ENCODE results near the gene STAM2.
"Not testable (repeated sequence)": the region's sequence is repeated elsewhere in the genome, so short reads cannot be mapped to it uniquely, and the experiment has no call there.

Gene STAM2

DNA sequence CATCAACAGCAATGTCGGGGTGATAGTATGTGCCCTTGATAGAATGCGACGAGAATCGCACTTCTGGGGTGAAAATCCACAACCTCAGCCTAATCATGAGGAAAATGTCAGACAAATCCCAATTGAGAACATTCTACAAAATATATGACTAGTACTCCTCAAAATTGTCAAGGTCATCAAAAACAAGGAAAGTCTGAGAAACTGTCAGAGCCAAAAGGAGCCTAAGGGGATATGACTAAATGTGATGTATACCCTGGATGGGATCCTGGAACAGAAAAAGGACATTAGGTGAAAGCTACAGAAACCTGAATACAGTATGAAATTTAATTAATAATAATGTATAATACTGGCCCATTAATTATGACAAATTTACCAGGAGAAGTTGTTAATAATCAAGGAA lies 69.1 kb downstream of the STAM2 start:
- DNase-seq (ENCODE audit: low read depth) = no peak

DNA sequence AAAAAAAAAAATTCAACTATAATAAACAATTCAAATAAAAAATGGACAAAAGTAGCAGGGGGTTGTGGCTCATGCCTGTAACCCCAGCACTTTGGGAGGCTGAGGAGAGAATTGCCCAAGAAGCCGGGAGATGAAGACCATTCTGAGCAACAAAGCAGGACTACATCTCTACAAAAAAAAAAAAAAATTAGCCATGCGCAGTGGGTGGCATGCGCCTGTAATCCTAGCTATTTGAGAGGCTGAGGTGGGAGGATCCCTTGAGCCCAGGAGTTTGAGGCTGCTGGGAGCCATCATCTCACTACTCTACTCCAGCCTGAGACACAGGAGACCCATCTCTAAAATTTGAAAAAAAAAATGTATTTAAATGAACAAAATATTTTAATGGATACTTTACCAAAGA lies 72.3 kb downstream of the STAM2 start:
- no peak for DNase-seq (ENCODE audit: low read depth)

DNA sequence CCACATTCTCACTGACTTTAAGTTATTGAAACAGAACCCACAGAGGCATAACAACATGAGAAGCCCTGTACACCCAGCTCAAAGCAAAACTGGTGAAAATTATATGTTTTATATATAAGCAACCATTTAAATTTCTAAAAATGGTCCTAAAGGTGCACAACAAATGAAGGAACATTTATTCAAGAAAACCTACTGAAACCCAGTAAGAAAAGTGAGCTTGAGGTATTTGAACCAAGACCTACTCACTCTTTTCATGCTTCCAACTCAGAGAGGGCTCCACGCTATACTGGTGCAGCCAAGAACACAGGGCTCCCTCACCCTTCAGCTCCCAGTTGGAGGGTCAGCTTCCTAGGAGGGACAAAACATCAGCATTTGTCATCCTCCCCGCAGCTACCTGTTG lies 74.6 kb downstream of the STAM2 start:
- DNase-seq (ENCODE audit: low read depth) = no peak

DNA sequence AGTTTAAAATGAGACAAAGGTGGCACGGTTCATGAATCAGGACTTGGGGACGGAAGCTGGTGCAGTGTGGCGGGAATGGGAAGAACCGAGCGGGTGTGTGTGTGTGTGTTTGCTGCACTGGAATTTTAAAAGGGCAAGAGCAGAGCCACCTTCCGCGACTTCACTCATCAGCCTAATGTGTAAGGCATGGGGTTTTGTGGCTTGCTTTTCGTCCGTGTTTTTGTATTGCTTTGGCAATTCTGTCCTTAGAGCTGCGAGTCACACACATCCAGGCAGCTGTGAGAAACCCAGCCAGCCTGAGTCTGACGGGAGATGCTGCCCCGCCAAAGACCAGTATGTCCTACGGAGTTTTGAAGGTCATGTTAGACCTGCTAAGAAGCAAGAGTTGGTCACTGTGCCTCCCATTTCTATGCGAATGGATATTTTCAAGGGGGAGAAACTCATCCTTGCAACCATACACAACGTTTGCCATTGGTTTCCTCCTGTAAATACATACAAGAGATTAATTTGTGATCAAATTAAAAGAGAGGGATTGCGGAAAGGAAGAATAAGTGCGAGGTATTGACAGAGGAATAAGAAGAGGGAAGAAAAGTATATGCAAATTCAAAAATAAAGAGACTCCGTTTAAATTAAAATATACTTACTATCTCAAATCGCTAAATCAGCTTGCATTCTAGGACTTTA lies 76.1 kb downstream of the STAM2 start:
- DNase-seq (ENCODE audit: low read depth) = peak; percentile 2

DNA sequence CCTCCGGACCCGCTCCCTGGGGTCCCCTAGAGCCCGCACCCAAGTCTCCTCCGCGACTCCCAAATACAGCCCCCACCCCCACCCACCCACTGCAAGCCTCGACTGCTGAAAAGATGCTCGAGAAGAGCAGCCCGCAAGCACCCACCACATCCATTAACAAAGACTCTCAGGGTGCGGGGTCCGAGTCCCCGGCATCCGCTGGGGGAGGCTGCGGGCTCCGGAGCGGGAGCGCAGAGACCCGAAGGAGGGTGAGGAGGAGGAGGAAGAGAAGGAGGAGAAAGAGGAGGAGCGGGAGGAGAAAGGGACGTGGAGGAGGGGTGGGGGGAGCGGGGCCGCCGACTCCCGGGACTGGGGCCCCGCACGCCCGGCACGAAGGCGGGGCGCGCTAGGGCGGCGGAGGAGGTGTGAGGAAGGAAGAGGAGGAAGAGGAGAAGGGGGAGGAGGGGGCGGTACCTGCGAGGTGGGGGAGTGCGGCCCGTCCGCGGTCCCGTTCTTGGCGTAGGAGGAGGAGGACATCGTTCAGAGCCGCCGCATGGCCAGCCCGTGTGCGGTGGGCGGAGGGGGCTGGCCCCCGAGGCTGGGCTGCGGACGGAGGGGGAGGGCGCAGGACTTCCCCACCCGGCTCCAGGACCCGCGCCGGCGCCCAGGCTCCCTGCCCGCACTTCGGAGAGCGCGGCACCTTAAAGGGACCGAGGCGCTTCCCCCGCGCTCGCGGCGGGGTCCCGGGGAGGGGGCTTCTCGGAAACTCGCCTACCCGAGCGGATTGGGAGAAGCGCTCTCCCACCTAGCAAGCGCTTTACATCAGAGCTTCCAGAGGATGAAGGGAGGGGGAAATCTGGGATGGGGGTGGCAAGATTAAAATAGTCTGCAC lies 76.8 kb downstream of the STAM2 start, which contains the start of gene CACNB4:
TSS of gene CACNB4 (minus strand) at position 549 of the 871 bp plus-strand sequence.
- no peak for DNase-seq (ENCODE audit: low read depth)

DNA sequence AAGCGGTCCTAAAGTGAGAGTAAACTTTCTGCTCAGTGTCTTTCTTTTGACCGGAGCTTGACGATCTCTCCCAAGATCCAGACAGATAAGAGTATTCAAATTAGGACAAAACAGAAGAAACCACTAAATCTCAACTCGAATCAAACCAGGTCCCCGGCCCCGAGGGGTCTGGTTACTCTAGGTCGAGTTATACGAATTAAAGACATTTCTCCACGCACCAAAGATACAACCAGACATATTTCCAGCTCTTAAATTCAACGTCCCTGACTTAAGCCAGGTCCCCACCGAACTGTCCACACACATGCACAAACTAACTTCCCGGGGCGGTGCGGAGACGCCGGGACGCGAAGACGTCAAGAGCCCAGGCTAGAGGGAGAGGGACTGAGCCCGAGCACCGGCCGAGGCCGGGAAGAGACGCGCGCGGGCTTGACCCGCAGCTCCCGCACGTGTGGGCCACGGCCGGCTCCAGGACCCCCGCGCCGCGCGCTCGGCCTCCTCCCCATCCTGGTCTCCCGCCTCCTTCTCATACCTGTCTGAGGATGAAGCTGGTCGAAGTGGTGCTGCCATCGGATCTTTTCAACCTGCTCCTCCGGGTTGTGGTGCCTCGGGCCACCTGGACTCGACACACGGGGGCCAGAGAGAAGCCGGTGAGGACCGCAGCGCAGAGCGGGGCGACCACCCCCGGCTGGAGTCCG lies 77.6 kb downstream of the STAM2 start:
- DNase-seq (ENCODE audit: low read depth) = no peak

DNA sequence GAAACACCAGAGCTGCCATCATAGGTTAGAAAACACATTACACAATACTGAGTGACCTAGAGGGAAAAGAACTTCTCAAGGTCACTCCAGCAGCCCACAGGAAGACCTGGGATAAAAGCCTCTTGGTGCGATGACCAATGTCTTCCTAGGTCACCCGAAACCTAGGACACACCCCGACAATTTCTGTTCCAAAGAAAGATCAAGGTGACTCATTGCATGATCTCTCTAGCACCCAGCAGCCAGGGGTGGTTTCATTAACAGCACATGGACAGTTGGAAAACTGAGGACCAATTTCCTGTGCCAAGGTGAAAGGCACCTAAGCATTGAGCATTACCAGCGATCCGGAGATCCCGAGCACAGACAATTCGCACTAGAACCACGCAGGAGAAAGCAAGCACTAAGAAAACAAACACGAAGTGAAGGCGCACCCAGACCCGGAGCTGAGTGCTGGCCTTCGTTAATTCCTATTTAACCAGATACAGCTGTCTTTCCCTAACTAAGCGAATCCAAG lies 78.2 kb downstream of the STAM2 start:
- DNase-seq (ENCODE audit: low read depth) = peak; percentile 9

DNA sequence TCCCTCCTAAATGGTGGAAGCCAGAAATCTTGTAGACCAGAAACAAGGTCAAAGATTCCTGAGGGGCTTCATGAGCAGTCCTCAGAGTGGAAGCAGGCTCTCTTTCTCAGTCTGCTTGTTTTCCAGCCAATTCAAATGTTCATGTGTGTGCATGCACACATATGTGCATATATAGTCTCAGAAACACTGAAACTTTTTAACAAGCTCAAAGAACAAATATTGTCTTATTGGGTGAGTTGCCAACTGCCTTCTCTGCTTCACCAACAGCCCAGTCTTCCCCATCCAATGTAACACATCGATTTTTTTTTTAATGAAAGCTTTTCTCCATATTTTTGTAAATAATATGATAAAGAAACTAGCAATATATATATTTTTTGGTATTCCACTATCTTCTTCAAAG lies 80.4 kb downstream of the STAM2 start:
- DNase-seq (ENCODE audit: low read depth) = no peak

DNA sequence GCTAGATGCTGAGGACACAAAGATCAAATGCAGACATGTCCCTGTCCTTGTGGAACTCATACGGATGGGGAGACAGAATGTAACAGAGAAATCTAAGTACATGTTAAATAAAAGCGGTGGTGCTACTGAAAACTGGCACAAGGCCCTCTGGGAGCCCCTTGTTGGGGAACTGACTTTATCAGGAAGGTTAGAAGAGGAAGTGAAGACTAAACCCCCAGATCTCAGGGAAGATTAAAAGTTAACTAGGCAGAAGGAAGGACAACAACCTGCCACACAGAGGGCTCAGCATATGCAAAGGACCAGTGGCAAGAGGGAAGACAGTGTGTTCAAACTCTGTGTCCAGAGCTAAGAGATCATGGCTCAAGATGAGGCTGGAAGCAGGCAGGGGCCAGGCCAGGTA lies 81.5 kb downstream of the STAM2 start:
- no peak for DNase-seq (ENCODE audit: low read depth)

DNA sequence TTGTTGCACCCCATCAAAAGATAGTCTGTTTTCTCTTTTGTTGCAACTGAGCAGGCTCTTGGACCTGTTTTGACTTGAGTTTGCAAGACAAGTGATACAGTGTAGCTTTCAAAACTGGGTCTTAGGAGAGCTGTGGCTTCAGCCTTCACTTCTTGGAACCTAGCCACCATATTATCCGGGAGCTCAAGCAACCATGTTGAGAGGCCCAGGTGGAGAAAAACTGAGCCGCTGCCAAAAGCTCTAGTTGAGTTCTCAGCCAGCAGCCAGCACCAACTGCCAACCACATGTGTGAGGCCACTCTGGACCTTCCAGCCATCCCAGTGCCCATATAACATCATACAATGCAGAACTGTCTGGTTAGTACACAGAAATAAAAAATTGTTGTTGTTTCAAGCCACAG lies 82.1 kb downstream of the STAM2 start:
- DNase-seq (ENCODE audit: low read depth) = peak; percentile 4

DNA sequence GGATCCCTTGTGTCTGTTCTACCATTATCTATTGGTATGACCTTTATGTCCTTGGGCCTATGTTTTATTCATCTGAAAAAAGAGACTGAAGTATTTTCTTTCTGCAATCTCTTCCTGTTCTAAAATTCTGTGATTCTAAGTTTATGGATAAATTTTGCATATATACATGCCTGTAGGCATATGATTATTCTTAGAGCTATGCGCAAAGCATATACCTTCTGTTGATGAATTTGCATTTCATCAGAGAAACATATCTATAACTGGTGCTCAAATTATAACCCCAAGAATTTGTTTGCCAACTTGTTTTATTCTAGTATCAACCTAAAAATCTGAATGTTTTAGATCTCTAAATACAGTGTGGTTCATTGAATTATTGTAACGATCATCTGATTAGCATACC lies 83.5 kb downstream of the STAM2 start:
- no peak for DNase-seq (ENCODE audit: low read depth)

DNA sequence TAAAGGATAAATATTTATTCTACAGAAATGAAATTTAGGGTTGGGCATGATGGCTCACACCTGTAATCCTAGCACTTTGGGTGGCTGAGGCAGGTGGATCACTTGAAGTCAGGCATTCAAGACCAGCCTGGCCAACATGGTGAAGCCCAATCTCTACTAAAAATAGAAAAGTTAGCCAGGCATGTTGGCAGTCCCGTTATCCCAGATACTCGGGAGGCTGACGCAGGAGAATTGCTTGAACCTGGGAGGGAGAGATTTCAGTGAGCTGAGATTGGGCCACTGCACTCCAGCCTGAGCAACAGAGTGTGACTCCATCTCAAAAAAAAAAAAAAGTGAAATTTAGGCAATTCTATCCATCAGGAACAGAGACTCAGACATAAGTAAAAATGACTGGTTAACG lies 84.8 kb downstream of the STAM2 start:
- not testable (repeated sequence) for DNase-seq (ENCODE audit: low read depth)

DNA sequence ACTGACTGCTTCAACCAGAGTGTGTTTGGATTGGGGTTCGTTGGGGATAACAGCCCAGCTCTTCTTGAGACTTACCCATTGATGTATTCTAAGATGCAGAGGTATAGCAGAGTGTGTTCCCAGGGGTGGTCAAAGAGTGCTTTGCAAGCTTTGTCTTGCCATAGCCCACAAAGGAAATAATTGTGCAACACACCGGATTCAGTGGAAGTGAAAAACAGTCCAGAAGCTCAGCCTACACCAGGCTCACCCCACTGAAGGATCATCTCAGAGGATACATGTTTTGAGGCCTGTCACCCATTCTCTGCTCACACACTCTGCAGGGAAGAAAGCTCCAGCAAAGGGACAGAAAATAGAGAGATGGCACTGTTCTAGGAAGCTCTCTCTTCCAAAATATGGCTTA lies 86.3 kb downstream of the STAM2 start:
- no peak for DNase-seq (ENCODE audit: low read depth)

DNA sequence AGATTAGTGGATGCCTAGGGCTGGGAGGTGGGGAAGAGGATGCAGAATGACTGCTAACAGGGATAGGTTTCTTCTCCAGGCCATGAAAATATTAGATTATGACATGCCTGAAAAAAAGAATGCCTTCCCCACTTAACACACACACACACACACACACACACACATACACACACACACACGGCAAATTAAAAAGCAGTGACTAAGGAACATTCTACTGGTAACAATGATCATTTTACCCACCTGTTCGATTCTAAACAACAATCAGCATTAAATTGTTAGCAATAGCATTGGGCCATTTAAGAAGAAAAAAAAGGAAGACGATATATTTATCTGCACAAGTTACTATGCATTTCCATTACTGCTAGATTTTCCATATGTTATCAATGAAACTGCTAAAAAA lies 87.6 kb downstream of the STAM2 start:
- no peak for DNase-seq (ENCODE audit: low read depth)

DNA sequence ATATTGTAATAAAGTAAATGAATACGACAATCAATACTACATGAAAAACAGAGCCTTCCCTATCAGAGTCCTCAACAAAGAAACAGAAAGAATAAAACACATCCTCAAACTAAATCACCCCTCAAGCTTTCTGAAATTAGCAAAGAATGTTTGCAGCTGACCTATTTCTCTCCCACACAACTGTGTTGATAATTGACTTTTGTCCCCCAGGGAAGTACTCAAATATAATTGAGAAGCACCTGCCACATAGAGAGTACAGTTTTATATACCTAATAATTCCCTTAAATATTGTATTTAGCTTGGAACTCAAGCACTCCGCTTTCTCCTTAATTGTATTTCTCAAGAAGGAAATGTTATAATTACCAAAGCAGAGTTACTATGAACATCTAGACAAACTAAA lies 89.3 kb downstream of the STAM2 start:
- DNase-seq (ENCODE audit: low read depth) = no peak

DNA sequence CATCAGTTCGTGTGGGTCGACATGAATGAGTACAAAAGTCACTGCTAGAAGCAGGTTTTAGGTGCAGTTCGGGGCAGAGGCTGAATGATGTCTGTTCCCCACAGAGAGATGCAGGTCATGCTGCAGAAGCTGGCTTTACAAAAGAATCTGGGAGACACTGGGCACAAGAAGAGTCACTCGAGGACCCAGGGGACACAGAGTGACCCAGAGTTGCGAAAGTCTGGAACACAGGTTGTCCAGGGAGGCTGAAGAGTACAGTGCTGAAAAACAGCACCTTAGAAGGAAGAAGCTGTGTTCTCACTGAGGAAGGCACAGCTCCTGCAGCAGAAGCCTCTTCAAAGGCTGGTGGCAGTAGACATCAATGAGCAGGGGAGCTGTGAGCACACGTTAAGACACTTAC lies 91.5 kb downstream of the STAM2 start:
- no peak for DNase-seq (ENCODE audit: low read depth)

DNA sequence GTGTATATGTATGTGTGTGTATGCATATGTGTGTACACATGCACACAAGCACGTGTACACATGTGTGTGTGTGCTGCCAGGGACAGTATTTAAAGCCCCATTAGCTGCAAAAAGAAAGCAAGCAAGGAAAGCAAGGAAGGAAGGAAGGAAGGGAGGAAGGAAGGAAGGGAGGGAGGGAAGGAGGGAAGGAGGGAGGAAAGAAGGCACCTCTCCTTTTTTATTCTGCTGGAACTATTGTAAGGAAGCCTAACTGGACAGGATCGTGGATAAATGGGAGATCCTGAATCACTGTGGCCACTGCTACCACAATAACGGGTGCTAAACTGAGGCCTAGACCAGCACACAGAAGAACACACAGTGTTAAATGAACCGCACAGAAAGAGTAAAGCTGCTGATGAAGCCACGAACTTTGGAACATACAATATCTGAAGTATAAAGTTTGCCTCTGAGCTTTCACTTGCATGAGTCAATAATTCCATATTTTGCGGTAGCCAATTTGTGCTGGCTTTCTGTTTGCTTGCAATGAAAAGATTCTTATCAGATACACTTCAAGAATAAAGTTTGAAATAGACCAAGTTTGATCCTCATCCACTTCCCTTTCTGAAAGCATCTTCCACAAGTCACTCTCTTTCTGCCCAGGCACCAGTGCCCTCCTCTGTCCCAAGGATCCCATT lies 92.2 kb downstream of the STAM2 start:
- DNase-seq (ENCODE audit: low read depth) = no peak

DNA sequence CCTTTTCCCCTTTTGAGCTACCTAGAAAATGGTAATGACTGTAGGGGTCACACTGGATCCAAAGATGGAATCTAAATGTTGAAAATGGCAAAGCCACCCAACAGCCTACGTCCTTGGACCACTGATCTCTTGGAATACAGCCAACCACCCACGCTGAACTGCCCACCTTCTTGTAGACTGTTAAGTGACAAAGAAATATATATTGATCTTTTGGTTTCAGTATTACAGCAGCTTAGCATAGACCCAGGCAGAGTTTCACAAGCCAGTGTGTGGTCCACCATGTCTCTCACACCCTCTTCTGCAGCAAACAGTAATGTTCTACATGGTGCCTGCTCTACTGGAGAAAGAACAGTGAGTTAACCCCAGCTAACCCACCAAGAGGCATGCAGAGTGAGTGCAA lies 96.9 kb downstream of the STAM2 start:
- DNase-seq (ENCODE audit: low read depth) = no peak

DNA sequence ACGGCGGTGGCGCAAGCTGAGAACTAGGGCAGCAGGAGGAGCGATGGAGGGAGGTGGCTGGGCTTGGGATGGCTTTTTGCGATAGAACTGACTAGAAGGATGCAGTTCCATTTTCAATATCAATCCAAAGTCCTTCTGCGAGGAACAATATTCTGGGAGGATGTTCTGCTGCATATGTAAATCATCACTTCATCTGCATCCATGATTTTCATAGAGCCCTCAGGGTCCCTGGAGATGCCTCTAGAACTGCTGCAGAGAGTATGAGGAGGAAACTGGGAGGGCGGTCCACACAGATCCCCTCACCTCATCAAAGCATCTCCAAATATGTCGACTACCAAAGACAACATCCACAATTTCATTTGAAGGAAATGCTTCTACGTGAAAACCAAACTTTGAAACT lies 97.5 kb downstream of the STAM2 start:
- DNase-seq (ENCODE audit: low read depth) = no peak

DNA sequence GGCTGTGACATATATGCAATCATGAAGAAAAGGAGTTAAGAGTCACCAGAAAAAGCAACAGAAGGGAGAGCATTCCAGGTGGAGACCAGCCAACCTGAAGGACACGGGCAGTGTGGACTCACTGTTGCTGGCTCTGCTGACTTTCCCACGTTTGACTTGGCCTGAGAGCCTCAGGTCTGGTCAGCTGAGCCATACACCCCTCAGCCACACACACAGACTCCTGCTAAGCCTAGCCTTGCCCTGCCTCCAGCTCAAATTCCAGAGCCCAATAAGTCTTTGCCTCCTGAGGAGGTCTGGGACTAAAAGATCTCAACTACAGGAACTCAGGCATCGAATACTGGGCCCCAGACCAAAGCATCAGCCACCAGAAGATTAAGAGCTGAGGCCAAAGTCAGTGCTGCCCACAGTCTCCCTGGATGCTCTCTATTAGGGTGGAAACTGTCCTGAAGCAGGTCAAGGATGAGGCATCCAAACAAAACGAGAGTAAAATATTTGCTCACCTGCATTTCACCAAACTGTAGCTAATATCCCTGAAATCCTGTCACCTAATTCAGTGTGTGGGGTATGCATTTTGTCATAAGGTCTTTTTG lies 100.0 kb downstream of the STAM2 start:
- DNase-seq (ENCODE audit: low read depth) = no peak

DNA sequence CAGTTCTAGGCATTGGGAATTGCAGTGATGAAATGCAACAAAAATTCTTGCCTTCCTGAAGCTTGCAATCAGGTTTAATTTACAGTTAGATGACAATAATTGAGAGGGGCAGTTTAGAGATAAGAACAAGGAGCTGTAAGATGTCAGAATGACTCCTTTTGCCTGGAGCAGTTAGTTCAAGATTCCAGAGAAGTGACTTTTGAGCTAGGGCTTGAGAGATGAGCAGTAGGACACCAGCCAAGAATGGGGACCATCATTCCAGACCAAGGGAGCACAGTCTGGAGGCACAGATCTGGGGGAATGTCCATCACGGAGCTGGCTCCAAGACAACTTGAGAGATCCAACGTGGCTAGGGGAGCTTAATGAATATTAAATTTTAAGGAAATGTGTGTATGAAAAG lies 103.6 kb downstream of the STAM2 start:
- DNase-seq (ENCODE audit: low read depth) = no peak

DNA sequence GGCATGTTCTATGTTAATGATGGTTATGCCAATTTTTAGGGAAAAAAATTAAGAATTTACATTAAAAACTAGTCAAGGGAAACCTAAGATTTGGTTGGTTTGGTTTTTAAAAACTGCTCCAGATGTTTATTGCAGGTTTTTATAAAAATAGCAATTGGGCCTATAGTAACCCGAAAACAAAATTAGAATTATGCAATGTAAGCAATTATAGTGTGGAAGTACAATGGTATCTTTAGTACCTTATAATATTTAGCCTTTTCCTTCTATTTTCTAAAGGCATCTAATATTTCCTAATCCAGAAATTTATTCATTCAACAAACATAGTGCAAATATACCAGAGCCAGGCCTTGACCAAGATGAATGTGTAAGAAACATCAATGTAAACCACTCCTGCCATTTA lies 104.0 kb downstream of the STAM2 start:
- no peak for DNase-seq (ENCODE audit: low read depth)

Measured in amniotic epithelial cell (primary cell).